Progenitor cell of endocrine pancreas (in vitro differentiated cells): ENCODE measurements around the gene FBXW11. TPM values are rescaled to one million over a fixed set of nuclear protein-coding genes. Genes with fewer than 3 reads are reported as not detected.
"Not testable (repeated sequence)": the region's sequence is repeated elsewhere in the genome, so short reads cannot be mapped to it uniquely, and the experiment has no call there.

ENCODE experiments used
- DNase-seq: peaks from one replicate; pipeline ENCODE4 v3.0.0; 2021; ENCODE audit warnings: low spot score; ENCODE audit not compliant: unreplicated experiment
- H3K27ac Mint-ChIP-seq: 2 replicates; pipeline ENCODE4 v1.8.0; 2021; ENCODE audit warnings: mild to moderate bottlenecking, moderate library complexity, mixed read lengths
- H3K27me3 Mint-ChIP-seq: 2 replicates; pipeline ENCODE4 v1.8.0; 2021; ENCODE audit warnings: mixed read lengths
- H3K36me3 Mint-ChIP-seq: 2 replicates; pipeline ENCODE4 v1.8.0; 2022; ENCODE audit warnings: mixed read lengths; ENCODE audit not compliant: insufficient read depth
- H3K4me1 Mint-ChIP-seq: 2 replicates; pipeline ENCODE4 v1.8.0; 2021; ENCODE audit warnings: low read depth, mixed read lengths
- H3K4me3 Mint-ChIP-seq: 2 replicates; pipeline ENCODE4 v1.8.0; 2021; ENCODE audit warnings: low read depth, mild to moderate bottlenecking, moderate library complexity, mixed read lengths
- H3K9me3 Mint-ChIP-seq: 2 replicates; pipeline ENCODE4 v1.8.0; 2021; ENCODE audit warnings: low read depth, mixed read lengths
- CTCF ChIP-seq: fragments of 200-600 bp; sonication (generic); IDR thresholded peaks from one replicate; pipeline ENCODE4 v1.5.0; 2021; ENCODE audit warnings: antibody characterized with exemption, mild to moderate bottlenecking; ENCODE audit not compliant: unreplicated experiment
- total RNA-seq: library from RNA; stranded (reverse); gene quantifications from 2 replicates; pipeline ENCODE4 v1.2.1, GENCODE V29; 2021

Gene FBXW11
- total RNA-seq, 1 donor from 2014 or later: 63.5 TPM

GRCh38 chr5:172038167-172038566, 31.7 kb upstream of the FBXW11 start:
- Mint-ChIP-seq H3K9me3 (peaks cover 2% of the 10 kb centered on the region), H3K27ac (no peak overlapping the region), H3K27me3 (no peaks in the 10 kb centered on the region), H3K36me3 (no peaks in the 10 kb centered on the region), H3K4me1 (peaks cover 1% of the 10 kb centered on the region), H3K4me3 (no peak overlapping the region)
- DNase-seq: no peak
- no peak for TF ChIP-seq CTCF

GRCh38 chr5:172035049-172035448, 28.6 kb upstream of the FBXW11 start:
- Mint-ChIP-seq H3K27ac (no peak overlapping the region), H3K4me3 (no peak overlapping the region), H3K9me3 (peaks cover 13% of the 10 kb centered on the region), H3K4me1 (peaks cover under 1% of the 10 kb centered on the region), H3K27me3 (no peaks in the 10 kb centered on the region), H3K36me3 (peaks cover 3% of the 10 kb centered on the region)
- TF ChIP-seq CTCF: no peak
- no peak for DNase-seq

GRCh38 chr5:172031894-172032461, 25.5 kb upstream of the FBXW11 start:
- DNase-seq: no peak
- Mint-ChIP-seq H3K4me1 (no peaks in the 10 kb centered on the region), H3K36me3 (peaks cover 3% of the 10 kb centered on the region), H3K27me3 (no peaks in the 10 kb centered on the region), H3K4me3 (no peak overlapping the region), H3K9me3 (peaks cover 11% of the 10 kb centered on the region), H3K27ac (no peak overlapping the region)
- TF ChIP-seq CTCF: no peak

- Mint-ChIP-seq H3K4me3 (no peak overlapping the region), H3K27me3 (no peaks in the 10 kb centered on the region), H3K4me1 (no peaks in the 10 kb centered on the region), H3K9me3 (peaks cover 11% of the 10 kb centered on the region), H3K36me3 (peaks cover 3% of the 10 kb centered on the region), H3K27ac (no peak overlapping the region)
- DNase-seq: no peak
- no peak for TF ChIP-seq CTCF
These were observed 23.4 kb upstream of the FBXW11 start for GRCh38 chr5:172029876-172030275.

GRCh38 chr5:172028167-172028566, 21.7 kb upstream of the FBXW11 start:
- Mint-ChIP-seq H3K4me1 (no peaks in the 10 kb centered on the region), H3K27me3 (no peaks in the 10 kb centered on the region), H3K4me3 (no peak overlapping the region), H3K9me3 (peaks cover 11% of the 10 kb centered on the region), H3K36me3 (peaks cover 3% of the 10 kb centered on the region), H3K27ac (no peak overlapping the region)
- DNase-seq: no peak
- TF ChIP-seq CTCF: no peak

- not testable (repeated sequence) for H3K4me1 Mint-ChIP-seq, H3K4me3 Mint-ChIP-seq, H3K9me3 Mint-ChIP-seq, H3K27me3 Mint-ChIP-seq, DNase-seq, H3K27ac Mint-ChIP-seq, H3K36me3 Mint-ChIP-seq
These were observed 13.8 kb upstream of the FBXW11 start for GRCh38 chr5:172020110-172020786.
